ENCODE measurements around the gene ARMC10.

ARMC10 gene

GRCh38 chr7:103119791-103120291 is 44.9 kb downstream of the ARMC10 start:
- TF ChIP-seq REST (IDR thresholded peaks at IDR 0.05; ENCODE audit: low read depth) (no peak), CEBPB (IDR thresholded peaks at IDR 0.05) (no peak), TEAD4 (IDR thresholded peaks at IDR 0.05) (no peak), MAX (IDR thresholded peaks at IDR 0.05) (no peak), EP300 (IDR thresholded peaks at IDR 0.05; ENCODE audit: borderline replicate concordance) (no peak), TAF1 (IDR thresholded peaks at IDR 0.05; ENCODE audit: low read depth) (no peak), USF1 (IDR thresholded peaks at IDR 0.05) (no peak), YY1 (IDR thresholded peaks at IDR 0.05; ENCODE audit: low read depth) (no peak), RAD21 (IDR thresholded peaks at IDR 0.05; ENCODE audit: low read depth) (no peak), CREB1 (IDR thresholded peaks at IDR 0.05; ENCODE audit: low read depth) (no peak), EGR1 (IDR thresholded peaks at IDR 0.05) (no peak)

- no peak for TF ChIP-seq NFIC (IDR thresholded peaks at IDR 0.05)
- no peak for TF ChIP-seq EGR1 (IDR thresholded peaks at IDR 0.05)
- TF ChIP-seq MAX (IDR thresholded peaks at IDR 0.05), result no peak
- no peak for TF ChIP-seq FOXM1 (IDR thresholded peaks at IDR 0.05; ENCODE audit: borderline replicate concordance, low read depth)
- TF ChIP-seq TCF12 (IDR thresholded peaks at IDR 0.05; ENCODE audit: low read depth), result no peak
- TF ChIP-seq REST (IDR thresholded peaks at IDR 0.05; ENCODE audit: low read depth), result no peak
- no peak for TF ChIP-seq TEAD4 (IDR thresholded peaks at IDR 0.05)
- TF ChIP-seq TAF1 (IDR thresholded peaks at IDR 0.05; ENCODE audit: low read depth), result no peak
- no peak for TF ChIP-seq CREB1 (IDR thresholded peaks at IDR 0.05; ENCODE audit: low read depth)
- no peak for TF ChIP-seq RAD21 (IDR thresholded peaks at IDR 0.05; ENCODE audit: low read depth)
- TF ChIP-seq CEBPB (IDR thresholded peaks at IDR 0.05), result no peak
- TF ChIP-seq EP300 (IDR thresholded peaks at IDR 0.05; ENCODE audit: borderline replicate concordance), result no peak
- TF ChIP-seq ZBTB7A (IDR thresholded peaks at IDR 0.05; ENCODE audit: low read depth), result no peak
- TF ChIP-seq YY1 (IDR thresholded peaks at IDR 0.05; ENCODE audit: low read depth), result no peak
- no peak for TF ChIP-seq USF1 (IDR thresholded peaks at IDR 0.05)
Observed at GRCh38 chr7:103120362-103120761, 45.4 kb downstream of the ARMC10 start.

- TF ChIP-seq CREB1 (IDR thresholded peaks at IDR 0.05; ENCODE audit: low read depth) (no peak), EGR1 (IDR thresholded peaks at IDR 0.05) (no peak), MAX (IDR thresholded peaks at IDR 0.05) (no peak), CEBPB (IDR thresholded peaks at IDR 0.05) (no peak), TEAD4 (IDR thresholded peaks at IDR 0.05) (no peak), YY1 (IDR thresholded peaks at IDR 0.05; ENCODE audit: low read depth) (no peak), TAF1 (IDR thresholded peaks at IDR 0.05; ENCODE audit: low read depth) (no peak), FOXM1 (IDR thresholded peaks at IDR 0.05; ENCODE audit: borderline replicate concordance, low read depth) (no peak)
Observed at GRCh38 chr7:103121641-103122040, 46.7 kb downstream of the ARMC10 start.

- TF ChIP-seq TAF1 (IDR thresholded peaks at IDR 0.05; ENCODE audit: low read depth) (no peak), REST (IDR thresholded peaks at IDR 0.05; ENCODE audit: low read depth) (no peak), EGR1 (IDR thresholded peaks at IDR 0.05) (no peak), TEAD4 (IDR thresholded peaks at IDR 0.05) (no peak), EP300 (IDR thresholded peaks at IDR 0.05; ENCODE audit: borderline replicate concordance) (no peak), RAD21 (IDR thresholded peaks at IDR 0.05; ENCODE audit: low read depth) (no peak), CEBPB (IDR thresholded peaks at IDR 0.05) (no peak), ZBTB7A (IDR thresholded peaks at IDR 0.05; ENCODE audit: low read depth) (no peak), MAX (IDR thresholded peaks at IDR 0.05) (no peak), TCF12 (IDR thresholded peaks at IDR 0.05; ENCODE audit: low read depth) (no peak), YY1 (IDR thresholded peaks at IDR 0.05; ENCODE audit: low read depth) (no peak), USF1 (IDR thresholded peaks at IDR 0.05) (no peak), NFIC (IDR thresholded peaks at IDR 0.05) (no peak), FOXM1 (IDR thresholded peaks at IDR 0.05; ENCODE audit: borderline replicate concordance, low read depth) (no peak)
Observed at GRCh38 chr7:103123529-103123928, 48.6 kb downstream of the ARMC10 start.

All from Ishikawa (cell line).